ENCODE measurements around the gene FAM90A1. TPM values are rescaled to one million over a fixed set of nuclear protein-coding genes. Genes with fewer than 3 reads are reported as not detected.
"Not testable (repeated sequence)": the region's sequence is repeated elsewhere in the genome, so short reads cannot be mapped to it uniquely, and the experiment has no call there.

The FAM90A1 gene
- total RNA-seq, 1 experiment from 2014 or later: not detected

GRCh38 chr12:8240340-8241114, 13.1 kb upstream of the FAM90A1 start:
- intact Hi-C loops (cut with micrococcal nuclease; ENCODE audit: unreplicated experiment); DNase-seq (ENCODE audit: low spot score); H3K9me3 ChIP-seq (ENCODE audit: low read depth, low read length, poor library complexity, severe bottlenecking); H3K27ac ChIP-seq (ENCODE audit: low read depth, low read length, poor library complexity, severe bottlenecking); POLR2A ChIA-PET (ENCODE audit: low non-redundant PET); H3K27me3 ChIP-seq (replicated peaks; ENCODE audit: insufficient read depth, low read depth, low read length, poor library complexity); H3K4me3 ChIP-seq (ENCODE audit: low read depth, low read length, poor library complexity, severe bottlenecking); CTCF ChIA-PET; H3K4me1 ChIP-seq (ENCODE audit: insufficient read depth, low read length, poor library complexity, severe bottlenecking); BruUV-seq (replicated peaks); H3K36me3 ChIP-seq (ENCODE audit: insufficient read depth, low read length, poor library complexity, severe bottlenecking): not testable (repeated sequence)

- BruUV-seq (replicated peaks); H3K27ac ChIP-seq (ENCODE audit: low read depth, low read length, poor library complexity, severe bottlenecking); DNase-seq (ENCODE audit: low spot score); H3K9me3 ChIP-seq (ENCODE audit: low read depth, low read length, poor library complexity, severe bottlenecking); H3K27me3 ChIP-seq (replicated peaks; ENCODE audit: insufficient read depth, low read depth, low read length, poor library complexity); POLR2A ChIA-PET (ENCODE audit: low non-redundant PET); H3K4me3 ChIP-seq (ENCODE audit: low read depth, low read length, poor library complexity, severe bottlenecking); H3K36me3 ChIP-seq (ENCODE audit: insufficient read depth, low read length, poor library complexity, severe bottlenecking); H3K4me1 ChIP-seq (ENCODE audit: insufficient read depth, low read length, poor library complexity, severe bottlenecking): not testable (repeated sequence)
- CTCF ChIA-PET: interaction anchor here (0.9 kb wide), 1 partner anchor 128 kb away, joined by 6 read pairs; no protein-coding TSS in a partner anchor
- intact Hi-C loops (cut with micrococcal nuclease; ENCODE audit: unreplicated experiment): loop anchor here (2.0 to 10.0 kb wide), 3 partner anchors 128 to 305 kb away; no protein-coding TSS in a partner anchor
Observed at GRCh38 chr12:8237031-8237430, 9.6 kb upstream of the FAM90A1 start.

GRCh38 chr12:8235316-8236157, 8.1 kb upstream of the FAM90A1 start:
- POLR2A ChIA-PET (ENCODE audit: low non-redundant PET); H3K4me3 ChIP-seq (ENCODE audit: low read depth, low read length, poor library complexity, severe bottlenecking); BruUV-seq (replicated peaks); H3K27ac ChIP-seq (ENCODE audit: low read depth, low read length, poor library complexity, severe bottlenecking); CTCF ChIA-PET; H3K9me3 ChIP-seq (ENCODE audit: low read depth, low read length, poor library complexity, severe bottlenecking); H3K27me3 ChIP-seq (replicated peaks; ENCODE audit: insufficient read depth, low read depth, low read length, poor library complexity); H3K4me1 ChIP-seq (ENCODE audit: insufficient read depth, low read length, poor library complexity, severe bottlenecking); DNase-seq (ENCODE audit: low spot score); H3K36me3 ChIP-seq (ENCODE audit: insufficient read depth, low read length, poor library complexity, severe bottlenecking): not testable (repeated sequence)
- intact Hi-C loops (cut with micrococcal nuclease; ENCODE audit: unreplicated experiment): loop anchor here (2.0 to 10.0 kb wide), 3 partner anchors 127 to 303 kb away; no protein-coding TSS in a partner anchor

- H3K4me1 ChIP-seq (ENCODE audit: insufficient read depth, low read length, poor library complexity, severe bottlenecking); CTCF ChIA-PET; H3K36me3 ChIP-seq (ENCODE audit: insufficient read depth, low read length, poor library complexity, severe bottlenecking): not testable (repeated sequence)
Observed at GRCh38 chr12:8234746-8235145, 7.3 kb upstream of the FAM90A1 start.

GRCh38 chr12:8233935-8234495, 6.6 kb upstream of the FAM90A1 start:
- H3K4me3 ChIP-seq (ENCODE audit: low read depth, low read length, poor library complexity, severe bottlenecking); H3K27me3 ChIP-seq (replicated peaks; ENCODE audit: insufficient read depth, low read depth, low read length, poor library complexity); CTCF ChIA-PET; BruUV-seq (replicated peaks); H3K36me3 ChIP-seq (ENCODE audit: insufficient read depth, low read length, poor library complexity, severe bottlenecking); H3K9me3 ChIP-seq (ENCODE audit: low read depth, low read length, poor library complexity, severe bottlenecking); H3K4me1 ChIP-seq (ENCODE audit: insufficient read depth, low read length, poor library complexity, severe bottlenecking); DNase-seq (ENCODE audit: low spot score); POLR2A ChIA-PET (ENCODE audit: low non-redundant PET); H3K27ac ChIP-seq (ENCODE audit: low read depth, low read length, poor library complexity, severe bottlenecking): not testable (repeated sequence)
- intact Hi-C loops (cut with micrococcal nuclease; ENCODE audit: unreplicated experiment): loop anchor here (10.0 kb wide), 1 partner anchor 189 kb away; no protein-coding TSS in a partner anchor

More at GRCh38 chr12:8234746-8235145, 7.3 kb upstream of the FAM90A1 start:
- H3K4me3 ChIP-seq (ENCODE audit: low read depth, low read length, poor library complexity, severe bottlenecking); H3K27me3 ChIP-seq (replicated peaks; ENCODE audit: insufficient read depth, low read depth, low read length, poor library complexity); H3K9me3 ChIP-seq (ENCODE audit: low read depth, low read length, poor library complexity, severe bottlenecking); POLR2A ChIA-PET (ENCODE audit: low non-redundant PET); DNase-seq (ENCODE audit: low spot score); BruUV-seq (replicated peaks); H3K27ac ChIP-seq (ENCODE audit: low read depth, low read length, poor library complexity, severe bottlenecking): not testable (repeated sequence)
- intact Hi-C loops (cut with micrococcal nuclease; ENCODE audit: unreplicated experiment): loop anchor here (5.0 to 10.0 kb wide), 2 partner anchors 190 to 302 kb away; no protein-coding TSS in a partner anchor

GRCh38 chr12:8233300-8233855, 6.0 kb upstream of the FAM90A1 start:
- H3K4me1 ChIP-seq (ENCODE audit: insufficient read depth, low read length, poor library complexity, severe bottlenecking); DNase-seq (ENCODE audit: low spot score); H3K27me3 ChIP-seq (replicated peaks; ENCODE audit: insufficient read depth, low read depth, low read length, poor library complexity); CTCF ChIA-PET; H3K36me3 ChIP-seq (ENCODE audit: insufficient read depth, low read length, poor library complexity, severe bottlenecking); BruUV-seq (replicated peaks); H3K9me3 ChIP-seq (ENCODE audit: low read depth, low read length, poor library complexity, severe bottlenecking); H3K4me3 ChIP-seq (ENCODE audit: low read depth, low read length, poor library complexity, severe bottlenecking); POLR2A ChIA-PET (ENCODE audit: low non-redundant PET); H3K27ac ChIP-seq (ENCODE audit: low read depth, low read length, poor library complexity, severe bottlenecking): not testable (repeated sequence)
- intact Hi-C loops (cut with micrococcal nuclease; ENCODE audit: unreplicated experiment): loop anchor here (10.0 kb wide), 1 partner anchor 189 kb away; no protein-coding TSS in a partner anchor

Data from A673 (cell line).